ENCODE measurements around the gene CENPP.

- TF ChIP-seq POLR2A (IDR thresholded peaks at IDR 0.05) (no peak), POLR2AphosphoS5 (IDR thresholded peaks at IDR 0.05) (no peak), EP300 (IDR thresholded peaks at IDR 0.05; ENCODE audit: low read depth) (no peak)
- TF ChIP-seq, protein P1, sequence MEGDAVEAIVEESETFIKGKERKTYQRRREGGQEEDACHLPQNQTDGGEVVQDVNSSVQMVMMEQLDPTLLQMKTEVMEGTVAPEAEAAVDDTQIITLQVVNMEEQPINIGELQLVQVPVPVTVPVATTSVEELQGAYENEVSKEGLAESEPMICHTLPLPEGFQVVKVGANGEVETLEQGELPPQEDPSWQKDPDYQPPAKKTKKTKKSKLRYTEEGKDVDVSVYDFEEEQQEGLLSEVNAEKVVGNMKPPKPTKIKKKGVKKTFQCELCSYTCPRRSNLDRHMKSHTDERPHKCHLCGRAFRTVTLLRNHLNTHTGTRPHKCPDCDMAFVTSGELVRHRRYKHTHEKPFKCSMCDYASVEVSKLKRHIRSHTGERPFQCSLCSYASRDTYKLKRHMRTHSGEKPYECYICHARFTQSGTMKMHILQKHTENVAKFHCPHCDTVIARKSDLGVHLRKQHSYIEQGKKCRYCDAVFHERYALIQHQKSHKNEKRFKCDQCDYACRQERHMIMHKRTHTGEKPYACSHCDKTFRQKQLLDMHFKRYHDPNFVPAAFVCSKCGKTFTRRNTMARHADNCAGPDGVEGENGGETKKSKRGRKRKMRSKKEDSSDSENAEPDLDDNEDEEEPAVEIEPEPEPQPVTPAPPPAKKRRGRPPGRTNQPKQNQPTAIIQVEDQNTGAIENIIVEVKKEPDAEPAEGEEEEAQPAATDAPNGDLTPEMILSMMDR (IDR thresholded peaks at IDR 0.05) = no peak
Observed at GRCh38 chr9:92494856-92495255, 169.1 kb downstream of the CENPP start.

All from transverse colon (tissue), 4 donors.